ENCODE results near the gene MYRF.

The MYRF gene

DNA sequence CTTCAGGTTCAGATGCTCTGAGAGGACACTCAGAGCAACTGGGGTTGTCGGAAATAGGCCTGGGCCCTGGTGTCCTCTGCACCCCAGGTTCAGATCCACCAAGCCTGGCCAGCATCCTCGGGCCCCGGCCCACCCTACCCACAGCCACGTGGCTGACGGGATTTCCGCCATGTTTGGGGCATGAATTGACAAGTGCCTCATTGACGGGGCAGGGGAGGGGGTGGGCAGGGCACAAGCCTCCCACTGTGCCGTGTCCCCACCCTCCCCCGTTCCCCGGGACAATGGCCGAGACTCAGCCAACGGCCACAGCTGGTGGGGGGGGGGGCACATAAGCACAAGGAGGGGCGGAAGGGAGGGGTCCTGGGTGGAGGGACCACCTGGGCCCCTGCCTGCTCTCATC lies 8.5 kb downstream of the MYRF start:
- DNase-seq (ENCODE audit: low read depth in 2 of 2): no peak

DNA sequence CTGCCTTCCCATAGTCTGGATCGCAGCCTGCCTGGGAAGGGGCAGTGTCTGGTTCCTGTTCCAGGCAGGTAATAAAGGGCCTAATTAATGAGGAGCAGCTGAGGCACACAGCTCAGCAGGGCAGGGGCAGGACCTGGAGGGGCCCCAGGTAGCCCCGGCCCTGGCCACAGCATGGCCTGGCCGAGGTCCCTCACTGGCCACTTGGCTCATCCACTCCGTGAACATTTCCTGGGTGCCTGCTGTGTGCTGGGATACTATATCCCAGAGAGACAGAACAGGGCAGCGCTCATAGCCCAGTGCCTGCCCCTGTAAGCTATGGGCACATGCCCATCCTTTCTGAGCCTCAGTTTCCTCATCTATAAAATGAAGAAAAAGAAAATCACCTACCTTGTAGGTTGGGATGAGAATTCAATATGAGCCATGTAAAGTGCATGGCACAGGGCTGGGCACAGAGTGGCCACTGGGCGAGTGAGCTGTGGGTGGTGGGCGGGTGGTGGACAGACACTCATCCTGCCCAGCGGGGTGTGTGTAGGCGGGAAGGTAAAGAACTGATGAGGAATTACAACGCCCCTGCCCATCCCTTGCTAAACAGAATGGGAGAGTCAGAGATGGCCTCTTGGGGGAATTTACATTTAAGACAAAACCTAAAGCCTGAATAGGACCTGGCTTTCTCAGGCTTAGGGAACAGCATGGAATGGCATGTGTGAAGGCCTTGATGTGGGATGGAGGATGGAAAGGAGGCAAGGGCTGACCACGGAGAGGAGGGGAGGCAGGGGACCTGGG lies 9.2 kb downstream of the MYRF start:
- DNase-seq (ENCODE audit: low read depth in 2 of 2): no peak

- DNase-seq (ENCODE audit: low read depth in 2 of 2): no peak
These were observed 9.8 kb downstream of the MYRF start for GRCh38 chr11:61762223-61762615.

GRCh38 chr11:61762798-61763197 lies 10.4 kb downstream of the MYRF start:
- no peak for DNase-seq (ENCODE audit: low read depth in 2 of 2)

DNA sequence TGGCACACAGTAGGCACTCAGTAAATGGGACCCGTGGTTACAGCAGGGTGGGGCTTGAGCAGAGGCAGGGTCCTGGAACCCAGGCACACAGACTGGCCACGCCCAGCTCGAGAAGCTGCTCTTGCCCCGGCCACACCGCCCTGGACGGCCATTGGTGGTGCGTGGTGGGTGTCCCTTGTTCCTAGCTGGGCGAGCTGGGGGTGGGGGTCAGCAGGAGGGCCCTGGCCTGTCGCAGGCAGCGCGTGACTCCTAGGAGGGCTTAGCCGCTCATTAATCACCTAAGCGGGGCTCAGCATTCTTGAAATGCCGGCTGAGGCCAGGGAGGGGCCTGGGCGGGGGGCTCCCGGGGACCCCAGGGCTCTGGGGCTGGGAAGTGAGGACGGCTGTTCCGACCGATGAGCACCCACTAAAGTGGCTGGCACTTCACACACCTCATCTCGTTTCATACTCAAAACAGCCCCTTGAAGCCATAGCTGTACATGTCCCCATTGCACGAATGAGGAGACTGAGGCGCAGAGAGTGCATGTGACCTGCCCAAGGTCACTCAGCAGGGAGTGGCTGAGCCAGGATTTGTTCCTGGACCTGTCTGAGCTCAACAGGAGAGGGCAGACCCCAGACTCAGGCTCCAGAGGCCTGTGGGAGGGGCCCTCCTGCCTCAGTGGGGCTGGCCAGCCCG lies 11.6 kb downstream of the MYRF start:
- DNase-seq (ENCODE audit: low read depth in 2 of 2): no peak

- no peak for DNase-seq (ENCODE audit: low read depth in 2 of 2)
These were observed 12.3 kb downstream of the MYRF start for GRCh38 chr11:61764606-61765260.

- DNase-seq (ENCODE audit: low read depth in 2 of 2): no peak
These were observed 13.3 kb downstream of the MYRF start for GRCh38 chr11:61765550-61766253.

- DNase-seq (ENCODE audit: low read depth in 2 of 2): no peak
These were observed 14.0 kb downstream of the MYRF start for GRCh38 chr11:61766353-61766841.

DNA sequence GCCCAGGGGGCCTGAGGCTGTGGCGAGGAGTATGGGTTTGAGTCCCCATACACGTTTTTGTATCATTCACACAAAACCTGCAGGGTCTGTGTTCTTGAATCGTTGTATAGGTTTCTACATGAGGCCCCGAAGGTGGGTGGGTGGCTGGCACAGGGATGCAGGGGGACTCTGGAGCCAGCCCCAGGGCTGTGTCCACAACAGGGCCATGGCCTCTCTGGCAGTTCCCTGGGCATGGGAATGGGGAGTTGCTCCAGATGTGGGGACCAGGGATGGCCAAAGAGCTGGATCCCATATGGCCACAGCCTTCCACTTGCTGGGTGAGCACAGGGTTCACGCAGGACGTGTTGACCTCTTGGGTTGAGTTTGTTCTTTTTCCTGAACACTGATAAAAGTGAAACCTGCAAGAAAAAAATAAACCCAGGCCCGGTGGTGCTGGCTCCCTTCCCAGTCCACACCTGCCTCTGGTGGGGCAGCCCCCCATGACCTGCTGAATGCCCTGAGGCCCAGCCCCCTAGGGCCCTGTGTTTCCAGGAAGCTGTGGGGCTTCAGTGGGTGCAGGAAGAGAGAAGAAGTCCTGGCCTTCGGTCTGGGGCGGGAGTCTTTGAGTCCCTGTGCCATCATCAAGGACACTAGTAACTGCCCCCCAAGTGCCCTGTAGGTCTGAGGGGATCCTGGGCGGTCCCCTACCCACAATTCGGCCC lies 16.1 kb downstream of the MYRF start:
- DNase-seq (ENCODE audit: low read depth in 2 of 2): no peak

DNA sequence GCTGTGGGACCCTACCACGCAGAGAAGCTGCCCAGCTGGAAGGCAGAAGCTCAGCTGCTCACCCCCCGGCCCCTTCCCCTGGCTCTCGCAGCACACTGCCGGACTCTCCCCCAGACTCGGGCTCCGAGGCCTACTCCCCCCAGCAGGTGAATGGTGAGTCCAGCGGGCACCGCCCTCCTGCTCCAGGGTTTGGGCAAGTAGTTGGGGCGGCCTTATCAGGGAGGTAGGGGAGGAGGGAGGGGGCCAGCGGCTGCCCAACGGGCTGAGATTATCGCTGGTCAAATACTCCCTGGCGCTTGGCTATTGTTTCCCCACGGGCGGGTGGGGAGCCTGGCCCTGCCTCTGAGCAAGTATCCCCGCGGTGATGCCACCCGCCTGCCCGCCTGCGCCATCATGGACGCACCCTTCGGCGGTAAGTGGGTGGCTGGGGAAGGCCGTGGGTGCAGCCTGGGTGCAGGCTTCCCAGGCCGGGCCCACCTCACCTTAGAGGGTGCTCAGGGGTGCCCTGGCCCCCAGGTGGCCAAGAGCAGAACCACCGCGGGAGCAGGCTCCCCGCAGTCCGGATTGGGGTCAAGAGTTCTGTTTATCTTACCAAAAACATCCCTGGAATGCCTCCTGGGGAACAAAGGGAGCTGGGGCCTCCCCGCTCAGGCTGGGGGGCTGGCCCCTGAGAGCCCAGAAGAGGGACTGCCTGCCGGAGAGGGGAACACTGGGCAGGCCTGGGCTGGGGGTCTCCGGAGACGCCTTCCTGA lies 16.9 kb downstream of the MYRF start:
- no peak for DNase-seq (ENCODE audit: low read depth in 2 of 2)

DNA sequence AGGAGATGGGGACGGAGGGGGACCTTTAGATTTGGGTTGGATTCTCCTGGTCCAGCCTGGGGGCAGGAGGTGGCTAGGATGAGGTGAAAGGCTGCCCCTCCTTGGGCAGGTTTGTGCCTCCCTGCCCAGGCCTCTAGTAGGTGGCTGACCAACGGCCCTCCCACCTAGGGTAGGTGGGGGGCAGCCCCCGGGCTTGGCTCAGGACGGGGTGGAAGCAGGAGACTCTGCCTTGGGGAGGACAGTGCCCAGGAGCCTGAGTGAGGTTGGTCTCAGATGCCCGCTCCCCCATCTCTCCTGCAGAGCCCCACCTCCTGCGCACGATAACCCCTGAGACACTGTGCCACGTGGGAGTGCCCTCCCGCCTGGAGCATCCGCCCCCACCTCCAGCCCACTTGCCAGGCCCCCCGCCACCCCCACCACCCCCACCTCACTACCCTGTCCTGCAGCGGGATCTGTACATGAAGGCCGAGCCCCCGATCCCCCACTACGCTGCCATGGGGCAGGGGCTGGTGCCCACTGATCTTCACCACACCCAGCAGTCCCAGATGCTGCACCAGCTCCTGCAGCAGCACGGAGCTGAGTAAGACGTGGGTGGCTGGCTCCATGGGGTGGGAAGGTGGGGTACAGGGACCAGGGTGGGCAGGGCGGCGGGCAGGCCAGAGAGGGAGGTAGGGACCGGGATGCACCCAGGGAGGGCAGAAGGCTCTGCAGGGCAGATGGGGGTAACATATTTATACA lies 17.7 kb downstream of the MYRF start:
- no peak for DNase-seq (ENCODE audit: low read depth in 2 of 2)

- DNase-seq (ENCODE audit: low read depth in 2 of 2): no peak
These were observed 18.9 kb downstream of the MYRF start for GRCh38 chr11:61771195-61771894.

DNA sequence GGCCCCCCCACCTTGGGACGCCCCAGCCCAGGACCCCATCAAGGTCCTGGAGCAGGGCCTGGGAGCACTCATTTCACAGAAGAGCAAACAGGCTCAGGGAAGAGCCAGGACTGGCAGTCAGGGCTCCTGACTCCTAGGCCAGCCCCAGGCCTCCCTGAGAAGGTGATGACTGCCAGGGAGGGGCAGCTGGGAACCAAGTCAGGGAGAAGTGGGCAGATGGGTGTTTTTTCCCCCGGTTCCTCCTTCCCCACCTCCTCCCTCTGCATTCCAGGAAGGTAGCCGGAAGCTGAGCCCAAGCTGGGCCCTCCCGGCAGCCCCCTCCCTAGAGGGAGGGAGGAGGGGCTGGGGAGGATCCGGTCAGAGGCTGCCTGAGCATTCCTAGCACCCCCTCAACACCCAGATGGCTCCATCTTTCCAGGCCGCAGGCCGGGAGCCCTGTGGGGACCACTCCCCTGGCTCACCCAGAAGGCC lies 19.6 kb downstream of the MYRF start:
- DNase-seq (ENCODE audit: low read depth in 2 of 2): no peak

- no peak for DNase-seq (ENCODE audit: low read depth in 2 of 2)
These were observed 20.9 kb downstream of the MYRF start for GRCh38 chr11:61773356-61773755.

- no peak for DNase-seq (ENCODE audit: low read depth in 2 of 2)
These were observed 21.4 kb downstream of the MYRF start for GRCh38 chr11:61773809-61774208.

- no peak for DNase-seq (ENCODE audit: low read depth in 2 of 2)
These were observed 22.0 kb downstream of the MYRF start for GRCh38 chr11:61774411-61774810.

GRCh38 chr11:61775106-61775505 lies 22.7 kb downstream of the MYRF start:
- DNase-seq (ENCODE audit: low read depth in 2 of 2): no peak

GRCh38 chr11:61775606-61776554 lies 23.4 kb downstream of the MYRF start:
- DNase-seq (ENCODE audit: low read depth in 2 of 2): no peak

All from stimulated activated CD8-positive, alpha-beta memory T cell treated with anti-CD3 and anti-CD28 coated beads, Interleukin-2, amount 100 ng/mL, for 48 hours (primary cell).